BJ (cell line): ENCODE data around the gene GGT7. TPM values are rescaled to one million over a fixed set of nuclear protein-coding genes. Genes with fewer than 3 reads are reported as not detected.

ENCODE experiments used
- CTCF ChIA-PET: fragments of 350-600 bp; formaldehyde crosslinking; extraction: SDS; loops from one replicate; lab custom pipeline; 2021; ENCODE audit warnings: antibody characterized with exemption, inconsistent platforms; lab: Yijun Ruan, JAX
- POLR2A ChIA-PET: fragments of 300-600 bp; sonication (Branson Sonifier 250); formaldehyde crosslinking; extraction: SDS; loops from one replicate; lab custom pipeline; 2021; ENCODE audit warnings: antibody characterized with exemption; lab: Charles Lee
- DNase-seq: peaks from one replicate; pipeline ENCODE4 v3.0.0-alpha.2; 2011; ENCODE audit warnings: low read depth
- H3K27me3 ChIP-seq: 2 replicates; pipeline ENCODE4 v1.6.0; 2011; ENCODE audit warnings: low read length; ENCODE audit not compliant: control insufficient read depth, insufficient read depth
- H3K36me3 ChIP-seq: 2 replicates; pipeline ENCODE4 v1.5.1; 2011; ENCODE audit warnings: low read length; ENCODE audit not compliant: control insufficient read depth, insufficient read depth
- H3K4me3 ChIP-seq: 2 replicates; pipeline ENCODE4 v1.5.1; 2011; ENCODE audit warnings: low read depth, mild to moderate bottlenecking, control low read depth, low read length
- CTCF ChIP-seq: IDR thresholded peaks from 2 replicates; pipeline ENCODE4 v1.5.1; 2011; ENCODE audit warnings: low read depth, mild to moderate bottlenecking, control low read depth, inconsistent platforms, low read length, moderate library complexity; ENCODE audit not compliant: insufficient read depth
- polyA plus RNA-seq: library from polyadenylated mRNA; depleted of rRNA; stranded (reverse); fragments of >200 nt; gene quantifications from 2 replicates; pipeline ENCODE4 v1.2.3, GENCODE V29; 2011

GGT7 gene
- polyA plus RNA-seq, 1 experiment, result 28.6 TPM

- ChIA-PET POLR2A (no interaction called here), CTCF (no interaction called here)
- DNase-seq, result no peak
- Histone ChIP-seq H3K4me3 (no peak overlapping the region), H3K27me3 (no peaks in the 10 kb centered on the region), H3K36me3 (no peaks in the 10 kb centered on the region)
- TF ChIP-seq CTCF, result no peak
Measured at GRCh38 chr20:34842143-34842542, 30.5 kb downstream of the GGT7 start.

- no peak for DNase-seq
- POLR2A ChIA-PET, result no interaction called here
Measured at GRCh38 chr20:34834459-34834893, 38.2 kb downstream of the GGT7 start.

GRCh38 chr20:34831936-34832335, 40.7 kb downstream of the GGT7 start:
- peaks cover 2% of the 10 kb centered on the region; the same call in 1 of the 2 replicates for H3K27me3 ChIP-seq
- DNase-seq, result no peak
- ChIA-PET POLR2A (no interaction called here), CTCF (interaction anchor here (1.2 kb wide), 1 partner anchor 12 kb away, joined by 3 read pairs; no protein-coding TSS in a partner anchor)
- H3K4me3 ChIP-seq, result no peak overlapping the region
- H3K36me3 ChIP-seq, result no peaks in the 10 kb centered on the region
- TF ChIP-seq CTCF, result no peak

More at GRCh38 chr20:34834459-34834893, 38.2 kb downstream of the GGT7 start:
- CTCF ChIA-PET, result interaction anchor here (0.8 to 1.8 kb wide), 5 partner anchors 10 to 297 kb away, joined by 3 to 5 read pairs (median 4); partner anchors contain the start of gene GGT7
- Histone ChIP-seq H3K4me3 (no peak overlapping the region), H3K27me3 (peaks cover 2% of the 10 kb centered on the region; the same call in 1 of the 2 replicates), H3K36me3 (no peaks in the 10 kb centered on the region)
- TF ChIP-seq CTCF, result no peak; the same call in 1 of the 2 replicates

- POLR2A ChIA-PET, result no interaction called here
- CTCF ChIA-PET, result no interaction called here
- no peak overlapping the region for H3K4me3 ChIP-seq
- peaks cover 2% of the 10 kb centered on the region; the same call in 1 of the 2 replicates for H3K27me3 ChIP-seq
- TF ChIP-seq CTCF, result no peak
- H3K36me3 ChIP-seq, result no peaks in the 10 kb centered on the region
- DNase-seq, result no peak
Measured at GRCh38 chr20:34829191-34829590, 43.5 kb downstream of the GGT7 start.

GRCh38 chr20:34825530-34826362, 46.9 kb downstream of the GGT7 start, which contains the start of gene NCOA6:
Gene NCOA6, minus strand, starts transcription at chr20:34825651. Its CDS starts 43,296 bp downstream, at chr20:34782355.
- Histone ChIP-seq H3K4me3 (peak within 1 kb of the TSS; percentile 83), H3K27me3 (no peaks in the 10 kb centered on the region), H3K36me3 (no peaks in the 10 kb centered on the region)
- DNase-seq, result no peak
- CTCF ChIA-PET, result interaction anchor here (0.6 kb wide), 1 partner anchor 10 kb away, joined by 3 read pairs; no protein-coding TSS in a partner anchor
- TF ChIP-seq CTCF, result no peak
- POLR2A ChIA-PET, result interaction anchor here (0.6 kb wide), 1 partner anchor 51 kb away, joined by 23 read pairs; the partner anchor contains the start of gene ACSS2
